Measurements from ENCODE around the gene INO80.

Gene INO80

GRCh38 chr15:41043276-41043951 lies 72.7 kb downstream of the INO80 start:
- no peak for DNase-seq

GRCh38 chr15:41042851-41043250 lies 73.2 kb downstream of the INO80 start:
- DNase-seq = no peak

GRCh38 chr15:41039121-41039520 lies 77.0 kb downstream of the INO80 start:
- DNase-seq = no peak

GRCh38 chr15:41032079-41032328 lies 84.1 kb downstream of the INO80 start:
- no peak for DNase-seq

- DNase-seq = no peak
Observed at GRCh38 chr15:41031232-41032078, 84.6 kb downstream of the INO80 start.

GRCh38 chr15:41028853-41029252 lies 87.2 kb downstream of the INO80 start:
- DNase-seq = no peak

GRCh38 chr15:41025393-41025792 lies 90.7 kb downstream of the INO80 start:
- DNase-seq = no peak

GRCh38 chr15:41024885-41025284 lies 91.2 kb downstream of the INO80 start:
- no peak for DNase-seq

- no peak for DNase-seq
Observed at GRCh38 chr15:41024131-41024530, 91.9 kb downstream of the INO80 start.

GRCh38 chr15:41022487-41023090 lies 93.5 kb downstream of the INO80 start:
- peak; percentile 39 to 56 for DNase-seq

- DNase-seq = no peak
Observed at GRCh38 chr15:41020829-41021228, 95.3 kb downstream of the INO80 start.

GRCh38 chr15:41020311-41020710 lies 95.8 kb downstream of the INO80 start:
- no peak for DNase-seq

- DNase-seq = no peak
Observed at GRCh38 chr15:41019174-41019573, 96.9 kb downstream of the INO80 start.

- DNase-seq = no peak
Observed at GRCh38 chr15:41018534-41018933, 97.5 kb downstream of the INO80 start.

- DNase-seq = no peak
Observed at GRCh38 chr15:41017066-41017735, 98.9 kb downstream of the INO80 start.

- no peak for DNase-seq
Observed at GRCh38 chr15:41013691-41014414, 102.2 kb downstream of the INO80 start.

- no peak for DNase-seq
Observed at GRCh38 chr15:41011055-41011815, 104.8 kb downstream of the INO80 start.

GRCh38 chr15:41010345-41010744 lies 105.7 kb downstream of the INO80 start:
- DNase-seq = no peak

- no peak for DNase-seq
Observed at GRCh38 chr15:41006479-41006878, 109.6 kb downstream of the INO80 start.

- DNase-seq = no peak
Observed at GRCh38 chr15:41004490-41004889, 111.6 kb downstream of the INO80 start.

- DNase-seq = no peak
Observed at GRCh38 chr15:41001524-41002214, 114.4 kb downstream of the INO80 start.

GRCh38 chr15:40999190-40999589 lies 116.9 kb downstream of the INO80 start:
- DNase-seq = no peak
